HL-60 (cell line): ENCODE results near the gene ARF4.

Source experiments
- DNase-seq, 2 experiments: peaks; one replicate each; pipeline ENCODE4 v3.0.0-alpha.2; 2010 to 2020; ENCODE audit warnings: low read depth in 1 of 2, low spot score in 1 of 2
- H3K27ac ChIP-seq: fragments of 250-450 bp; sonication (Bioruptor Pico); replicated peaks from 2 replicates; pipeline ENCODE4 v1.5.1; 2020; ENCODE audit warnings: mild to moderate bottlenecking, moderate library complexity
- H3K27me3 ChIP-seq: fragments of 250-450 bp; sonication (Bioruptor Pico); 2 replicates; pipeline ENCODE4 v1.5.1; 2021; ENCODE audit warnings: mild to moderate bottlenecking, moderate library complexity; ENCODE audit not compliant: insufficient read depth, poor library complexity, severe bottlenecking
- H3K4me3 ChIP-seq: replicated peaks from 2 replicates; pipeline ENCODE4 v1.5.1; 2011; ENCODE audit warnings: mild to moderate bottlenecking, control low read depth, low read length; ENCODE audit not compliant: insufficient read depth
- GABPA ChIP-seq: IDR thresholded peaks from 2 replicates; pipeline ENCODE4 v1.6.1; 2012; ENCODE audit warnings: low read depth
- POLR2AphosphoS5 ChIP-seq: IDR thresholded peaks from 2 replicates; pipeline ENCODE4 v1.6.1; 2012; ENCODE audit warnings: low read depth
- SPI1 ChIP-seq: IDR thresholded peaks from 2 replicates; pipeline ENCODE4 v1.6.1; 2012; ENCODE audit warnings: low read depth, mild to moderate bottlenecking, borderline replicate concordance
- TF ChIP-seq, protein P1 (sequence below): IDR thresholded peaks from one replicate; pipeline ENCODE4 v1.5.1; 2011; ENCODE audit warnings: low read length, control low read depth, inconsistent platforms; ENCODE audit not compliant: insufficient read depth
- TF ChIP-seq, protein P2 (sequence below): IDR thresholded peaks from 2 replicates; pipeline ENCODE4 v1.6.1; 2012; ENCODE audit warnings: low read depth; ENCODE audit not compliant: insufficient replicate concordance

ARF4 gene

DNA sequence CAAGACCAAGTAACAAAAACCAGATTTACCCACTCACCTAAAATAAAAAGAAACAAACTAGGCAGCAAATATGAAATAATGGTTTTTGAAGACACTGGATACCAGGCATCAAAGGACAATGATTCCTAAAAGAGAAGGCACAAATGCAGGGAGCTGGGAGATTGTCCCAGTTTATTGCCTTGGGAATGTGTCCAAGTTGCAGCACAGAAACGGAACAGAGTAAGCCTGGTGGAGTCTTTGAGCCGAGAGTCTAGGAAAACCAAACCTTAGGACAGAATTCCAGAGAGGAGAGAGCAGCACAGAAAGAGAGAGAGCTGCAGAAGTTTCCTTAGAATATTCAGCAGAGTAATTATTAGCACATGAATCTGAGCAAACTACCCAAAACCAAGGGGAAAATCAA, 7.8 kb upstream of the ARF4 start:
- no peaks in the 10 kb centered on the region for H3K27me3 ChIP-seq
- no peak overlapping the region for H3K27ac ChIP-seq

DNA sequence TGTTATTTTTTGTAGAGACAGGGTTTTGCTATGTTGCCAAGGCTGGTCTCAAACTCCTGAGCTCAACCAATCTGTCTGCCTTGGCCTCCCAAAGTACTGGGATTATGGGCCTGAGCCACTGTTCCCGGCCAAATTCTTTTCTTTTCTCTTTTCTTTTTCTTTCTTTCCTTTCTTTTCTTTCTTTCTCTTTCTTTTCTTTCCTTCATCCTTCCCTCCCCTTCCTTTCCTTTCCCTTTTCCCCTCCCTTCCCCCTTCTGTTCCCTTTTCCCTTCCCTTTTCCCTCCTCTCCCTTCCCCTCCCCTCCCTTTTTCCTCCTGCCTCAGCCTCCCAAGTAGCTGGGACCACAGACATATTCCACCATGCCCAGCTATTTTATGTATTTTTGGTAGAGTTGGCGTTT, 3.1 kb upstream of the ARF4 start:
- no peak for DNase-seq
- Histone ChIP-seq H3K4me3 (no peak overlapping the region), H3K27me3 (no peaks in the 10 kb centered on the region), H3K27ac (no peak overlapping the region)
- TF ChIP-seq, protein P1, sequence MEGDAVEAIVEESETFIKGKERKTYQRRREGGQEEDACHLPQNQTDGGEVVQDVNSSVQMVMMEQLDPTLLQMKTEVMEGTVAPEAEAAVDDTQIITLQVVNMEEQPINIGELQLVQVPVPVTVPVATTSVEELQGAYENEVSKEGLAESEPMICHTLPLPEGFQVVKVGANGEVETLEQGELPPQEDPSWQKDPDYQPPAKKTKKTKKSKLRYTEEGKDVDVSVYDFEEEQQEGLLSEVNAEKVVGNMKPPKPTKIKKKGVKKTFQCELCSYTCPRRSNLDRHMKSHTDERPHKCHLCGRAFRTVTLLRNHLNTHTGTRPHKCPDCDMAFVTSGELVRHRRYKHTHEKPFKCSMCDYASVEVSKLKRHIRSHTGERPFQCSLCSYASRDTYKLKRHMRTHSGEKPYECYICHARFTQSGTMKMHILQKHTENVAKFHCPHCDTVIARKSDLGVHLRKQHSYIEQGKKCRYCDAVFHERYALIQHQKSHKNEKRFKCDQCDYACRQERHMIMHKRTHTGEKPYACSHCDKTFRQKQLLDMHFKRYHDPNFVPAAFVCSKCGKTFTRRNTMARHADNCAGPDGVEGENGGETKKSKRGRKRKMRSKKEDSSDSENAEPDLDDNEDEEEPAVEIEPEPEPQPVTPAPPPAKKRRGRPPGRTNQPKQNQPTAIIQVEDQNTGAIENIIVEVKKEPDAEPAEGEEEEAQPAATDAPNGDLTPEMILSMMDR: no peak
- no peak for TF ChIP-seq GABPA
- TF ChIP-seq, protein P2, sequence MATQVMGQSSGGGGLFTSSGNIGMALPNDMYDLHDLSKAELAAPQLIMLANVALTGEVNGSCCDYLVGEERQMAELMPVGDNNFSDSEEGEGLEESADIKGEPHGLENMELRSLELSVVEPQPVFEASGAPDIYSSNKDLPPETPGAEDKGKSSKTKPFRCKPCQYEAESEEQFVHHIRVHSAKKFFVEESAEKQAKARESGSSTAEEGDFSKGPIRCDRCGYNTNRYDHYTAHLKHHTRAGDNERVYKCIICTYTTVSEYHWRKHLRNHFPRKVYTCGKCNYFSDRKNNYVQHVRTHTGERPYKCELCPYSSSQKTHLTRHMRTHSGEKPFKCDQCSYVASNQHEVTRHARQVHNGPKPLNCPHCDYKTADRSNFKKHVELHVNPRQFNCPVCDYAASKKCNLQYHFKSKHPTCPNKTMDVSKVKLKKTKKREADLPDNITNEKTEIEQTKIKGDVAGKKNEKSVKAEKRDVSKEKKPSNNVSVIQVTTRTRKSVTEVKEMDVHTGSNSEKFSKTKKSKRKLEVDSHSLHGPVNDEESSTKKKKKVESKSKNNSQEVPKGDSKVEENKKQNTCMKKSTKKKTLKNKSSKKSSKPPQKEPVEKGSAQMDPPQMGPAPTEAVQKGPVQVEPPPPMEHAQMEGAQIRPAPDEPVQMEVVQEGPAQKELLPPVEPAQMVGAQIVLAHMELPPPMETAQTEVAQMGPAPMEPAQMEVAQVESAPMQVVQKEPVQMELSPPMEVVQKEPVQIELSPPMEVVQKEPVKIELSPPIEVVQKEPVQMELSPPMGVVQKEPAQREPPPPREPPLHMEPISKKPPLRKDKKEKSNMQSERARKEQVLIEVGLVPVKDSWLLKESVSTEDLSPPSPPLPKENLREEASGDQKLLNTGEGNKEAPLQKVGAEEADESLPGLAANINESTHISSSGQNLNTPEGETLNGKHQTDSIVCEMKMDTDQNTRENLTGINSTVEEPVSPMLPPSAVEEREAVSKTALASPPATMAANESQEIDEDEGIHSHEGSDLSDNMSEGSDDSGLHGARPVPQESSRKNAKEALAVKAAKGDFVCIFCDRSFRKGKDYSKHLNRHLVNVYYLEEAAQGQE: no peak
- no peak for TF ChIP-seq POLR2AphosphoS5
- no peak for TF ChIP-seq SPI1

More for the DNA sequence above, 7.8 kb upstream of the ARF4 start:
- no peak overlapping the region for H3K4me3 ChIP-seq
- TF ChIP-seq, protein P1: no peak
- TF ChIP-seq POLR2AphosphoS5 (no peak), GABPA (no peak), SPI1 (no peak)
- TF ChIP-seq, protein P2: no peak
- no peak for DNase-seq

DNA sequence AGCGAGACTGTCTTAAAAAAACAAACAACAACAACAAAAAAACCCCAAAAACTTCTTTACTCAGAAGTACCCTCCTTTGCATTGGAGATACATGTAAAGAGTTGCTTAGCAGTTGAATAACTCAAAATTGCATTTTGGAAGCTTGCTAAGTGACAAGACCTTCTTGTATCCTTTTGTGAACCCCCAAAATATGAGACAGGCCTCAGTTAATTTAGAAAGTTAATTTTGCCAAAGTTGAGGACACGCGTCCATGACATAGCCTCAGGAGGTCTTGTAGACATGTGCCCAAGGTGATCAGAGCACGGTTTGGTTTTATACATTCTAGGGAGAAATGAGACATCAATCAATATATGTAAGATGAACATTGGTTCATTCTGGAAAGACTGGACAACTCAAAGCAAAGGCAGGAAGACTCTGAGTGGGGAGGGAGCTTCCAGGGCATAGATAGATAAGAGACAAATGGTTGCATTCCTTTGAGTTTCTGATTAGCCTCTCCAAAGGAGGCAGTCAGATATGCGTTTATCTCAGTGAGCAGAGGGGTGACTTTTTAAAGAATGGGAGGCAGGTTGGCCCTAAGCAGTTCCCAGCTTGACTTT, 1.7 kb upstream of the ARF4 start:
- DNase-seq: no peak
- no peaks in the 10 kb centered on the region for H3K27me3 ChIP-seq
- H3K27ac ChIP-seq: peak overlapping the region; percentile 80
- H3K4me3 ChIP-seq: peak overlapping the region; percentile 60
- TF ChIP-seq SPI1: no peak
- TF ChIP-seq, protein P2: no peak
- TF ChIP-seq, protein P1: no peak
- TF ChIP-seq GABPA: no peak
- TF ChIP-seq POLR2AphosphoS5: no peak
